Activated CD8-positive, alpha-beta T cell treated with anti-CD3 and anti-CD28 coated beads for 36 hours (primary cell): ENCODE measurements around the gene KYNU. TPM values are rescaled to one million over a fixed set of nuclear protein-coding genes. Genes with fewer than 3 reads are reported as not detected.

Experiments used
- ATAC-seq: fragments of 200-7000 bp; cut with Tn5 transposase; one replicate; pipeline ENCODE4 v1.10.0; 2021; ENCODE audit warnings: mild to moderate bottlenecking, moderate library complexity
- CTCF ChIA-PET: fragments of 350-600 bp; sonication (Branson Sonifier 250); formaldehyde crosslinking; loops from one replicate; lab custom pipeline; 2021; ENCODE audit warnings: antibody characterized with exemption; lab: Charles Lee
- POLR2A ChIA-PET: fragments of 350-600 bp; sonication (Branson Sonifier 250); formaldehyde crosslinking; loops from one replicate; lab custom pipeline; 2021; ENCODE audit warnings: antibody characterized with exemption; lab: Charles Lee
- DNase-seq: peaks from one replicate; pipeline ENCODE4 v3.0.0-alpha.2; 2020
- H3K27ac Mint-ChIP-seq: one replicate; pipeline ENCODE4 v1.8.0; 2021; ENCODE audit warnings: mild to moderate bottlenecking, mixed read lengths
- H3K27me3 Mint-ChIP-seq: one replicate; pipeline ENCODE4 v1.8.0; 2021; ENCODE audit warnings: mixed read lengths
- H3K36me3 Mint-ChIP-seq: one replicate; pipeline ENCODE4 v1.8.0; 2021; ENCODE audit warnings: low read depth, mixed read lengths
- H3K4me1 Mint-ChIP-seq: one replicate; pipeline ENCODE4 v1.8.0; 2021; ENCODE audit warnings: low read depth, mixed read lengths
- H3K4me3 Mint-ChIP-seq: one replicate; pipeline ENCODE4 v1.8.0; 2021; ENCODE audit warnings: mild to moderate bottlenecking, moderate library complexity, mixed read lengths
- H3K9me3 Mint-ChIP-seq: one replicate; pipeline ENCODE4 v1.8.0; 2021; ENCODE audit warnings: mixed read lengths
- CTCF ChIP-seq: fragments of 200-600 bp; IDR thresholded peaks from one replicate; pipeline ENCODE4 v1.8.0; 2022; ENCODE audit warnings: antibody characterized with exemption, mild to moderate bottlenecking
- intact Hi-C: fragments of 100-400 bp; cut with micrococcal nuclease; formaldehyde crosslinking; loops from one replicate; pipeline ENCODE4 v1.10.0; 2022
- total RNA-seq, 2 experiments: library from RNA; stranded (reverse); gene quantifications; one replicate each; pipeline ENCODE4 v1.2.3, GENCODE V29; 2021

Gene KYNU
- total RNA-seq, 2 experiments from 2014 or later: not detected

- ChIA-PET POLR2A (no interaction called here), CTCF (interaction anchor here (1.1 kb wide), 1 partner anchor 283 kb away, joined by 3 read pairs; no protein-coding TSS in a partner anchor)
- Mint-ChIP-seq H3K27ac (no peak overlapping the region), H3K27me3 (peaks cover 20% of the 10 kb centered on the region), H3K4me3 (no peak overlapping the region), H3K36me3 (no peaks in the 10 kb centered on the region), H3K4me1 (no peaks in the 10 kb centered on the region), H3K9me3 (no peaks in the 10 kb centered on the region)
- intact Hi-C loops: no loop called here
- no peak for DNase-seq
- ATAC-seq: no peak
- TF ChIP-seq CTCF: no peak
These were observed 123.1 kb downstream of the KYNU start for GRCh38 chr2:143000599-143000998.

- TF ChIP-seq CTCF: no peak
- Mint-ChIP-seq H3K27me3 (peaks cover 15% of the 10 kb centered on the region), H3K4me1 (no peaks in the 10 kb centered on the region), H3K9me3 (no peaks in the 10 kb centered on the region), H3K4me3 (no peak overlapping the region), H3K36me3 (no peaks in the 10 kb centered on the region), H3K27ac (no peak overlapping the region)
- ATAC-seq (no peak), DNase-seq (no peak)
- intact Hi-C loops: no loop called here
- CTCF ChIA-PET: no interaction called here
- POLR2A ChIA-PET: no interaction called here
These were observed 124.0 kb downstream of the KYNU start for GRCh38 chr2:143001501-143001900.

- H3K4me3 Mint-ChIP-seq: no peak overlapping the region
- TF ChIP-seq CTCF: no peak
- H3K36me3 Mint-ChIP-seq: no peaks in the 10 kb centered on the region
- intact Hi-C loops: no loop called here
- peaks cover 1% of the 10 kb centered on the region for H3K9me3 Mint-ChIP-seq
- ChIA-PET CTCF (no interaction called here), POLR2A (no interaction called here)
- ATAC-seq (no peak), DNase-seq (no peak)
- no peak overlapping the region for H3K27ac Mint-ChIP-seq
- no peaks in the 10 kb centered on the region for H3K4me1 Mint-ChIP-seq
- peaks cover 4% of the 10 kb centered on the region for H3K27me3 Mint-ChIP-seq
These were observed 138.2 kb downstream of the KYNU start for GRCh38 chr2:143015656-143016055.

- TF ChIP-seq CTCF: no peak
- Mint-ChIP-seq H3K4me1 (peaks cover 2% of the 10 kb centered on the region), H3K4me3 (no peak overlapping the region), H3K9me3 (no peaks in the 10 kb centered on the region), H3K27me3 (peaks cover 11% of the 10 kb centered on the region), H3K27ac (no peak overlapping the region), H3K36me3 (no peaks in the 10 kb centered on the region)
- intact Hi-C loops: no loop called here
- no peak for ATAC-seq
- ChIA-PET CTCF (no interaction called here), POLR2A (no interaction called here)
- DNase-seq: no peak
These were observed 149.1 kb downstream of the KYNU start for GRCh38 chr2:143026411-143027054.

- ChIA-PET CTCF (no interaction called here), POLR2A (no interaction called here)
- Mint-ChIP-seq H3K9me3 (no peaks in the 10 kb centered on the region), H3K4me1 (peaks cover 5% of the 10 kb centered on the region), H3K27me3 (peaks cover 10% of the 10 kb centered on the region), H3K27ac (no peak overlapping the region), H3K36me3 (no peaks in the 10 kb centered on the region), H3K4me3 (no peak overlapping the region)
- no peak for TF ChIP-seq CTCF
- DNase-seq (no peak), ATAC-seq (no peak)
- intact Hi-C loops: no loop called here
These were observed 151.7 kb downstream of the KYNU start for GRCh38 chr2:143029141-143029540.
